Omental fat pad (tissue), 4 donors: Measurements from ENCODE around the gene PDE4D. TPM values are rescaled to one million over a fixed set of nuclear protein-coding genes. Genes with fewer than 3 reads are reported as not detected.

Experiments used
- ATAC-seq: fragments of 150-250 bp; one replicate; pipeline ENCODE4 v1.9.1; 2016; ENCODE audit warnings: mild to moderate bottlenecking, moderate library complexity; ENCODE audit not compliant: low FRiP score
- DNase-seq: peaks from one replicate; pipeline ENCODE4 v3.0.0-alpha.2; 2019; ENCODE audit warnings: low spot score
- CTCF ChIP-seq, 3 donors: fragments of 450-650 bp; IDR thresholded peaks; one replicate each; pipeline ENCODE4 v1.5.1; 2016 to 2017; ENCODE audit warnings: antibody characterized with exemption in 3 of 3, mild to moderate bottlenecking in 3 of 3, moderate library complexity in 2 of 3
- total RNA-seq, 4 donors: library from RNA; depleted of rRNA; stranded (reverse); fragments of >200 nt; gene quantifications; one replicate each; pipeline ENCODE4 v1.1.0, GENCODE V29; 2016

PDE4D gene
- total RNA-seq, 4 donors from 2014 or later = 32.5 to 94.8 (median 43.2) TPM

GRCh38 chr5:58950224-58950623, 943.3 kb downstream of the PDE4D start:
- no peak for ATAC-seq
- no peak for TF ChIP-seq CTCF (IDR thresholded peaks at IDR 0.05)
- no peak for DNase-seq

GRCh38 chr5:58946230-58946629, 947.3 kb downstream of the PDE4D start:
- no peak for TF ChIP-seq CTCF (IDR thresholded peaks at IDR 0.05)
- DNase-seq (no peak), ATAC-seq (no peak)

- TF ChIP-seq CTCF (IDR thresholded peaks at IDR 0.05) = no peak
- DNase-seq (no peak), ATAC-seq (no peak)
Observed at GRCh38 chr5:58944221-58944620, 949.3 kb downstream of the PDE4D start.

GRCh38 chr5:58940446-58940845, 953.1 kb downstream of the PDE4D start:
- DNase-seq (no peak), ATAC-seq (no peak)
- no peak for TF ChIP-seq CTCF (IDR thresholded peaks at IDR 0.05)

GRCh38 chr5:58939664-58940063, 953.9 kb downstream of the PDE4D start:
- ATAC-seq = no peak
- TF ChIP-seq CTCF (IDR thresholded peaks at IDR 0.05) = no peak

GRCh38 chr5:58938563-58939424, 954.7 kb downstream of the PDE4D start:
- ATAC-seq = no peak
- no peak for TF ChIP-seq CTCF (IDR thresholded peaks at IDR 0.05)
- DNase-seq = no peak

More at GRCh38 chr5:58939664-58940063, 953.9 kb downstream of the PDE4D start:
- no peak for DNase-seq
